WTC11 (cell line): ENCODE results near the gene SSTR1. TPM values are rescaled to one million over a fixed set of nuclear protein-coding genes. Genes with fewer than 3 reads are reported as not detected.

Experiments used
- ATAC-seq: fragments of 200-7000 bp; cut with Tn5 transposase; 2 replicates; pipeline ENCODE4 v1.10.0; 2021; ENCODE audit warnings: mild to moderate bottlenecking, moderate library complexity
- CTCF ChIA-PET: fragments of 300-600 bp; sonication (Branson Sonifier 250); formaldehyde crosslinking; loops from one replicate; lab custom pipeline; 2021; ENCODE audit warnings: antibody characterized with exemption; lab: Charles Lee
- POLR2A ChIA-PET: fragments of 350-600 bp; sonication (Branson Sonifier 250); formaldehyde crosslinking; loops from one replicate; lab custom pipeline; 2021; ENCODE audit warnings: antibody characterized with exemption; lab: Charles Lee
- DNase-seq: peaks from one replicate; pipeline ENCODE4 v3.0.0; 2021; ENCODE audit warnings: low spot score
- H3K27ac Mint-ChIP-seq: 2 replicates; pipeline ENCODE4 v1.8.0; 2021; ENCODE audit warnings: mixed read lengths
- H3K27me3 Mint-ChIP-seq: 2 replicates; pipeline ENCODE4 v1.8.0; 2021; ENCODE audit warnings: low read depth, mild to moderate bottlenecking, moderate library complexity, mixed read lengths
- H3K36me3 Mint-ChIP-seq: 2 replicates; pipeline ENCODE4 v1.8.0; 2021; ENCODE audit warnings: mixed read lengths
- H3K4me1 Mint-ChIP-seq: 2 replicates; pipeline ENCODE4 v1.8.0; 2022; ENCODE audit warnings: mixed read lengths
- H3K4me3 Mint-ChIP-seq: 2 replicates; pipeline ENCODE4 v1.8.0; 2021; ENCODE audit warnings: mild to moderate bottlenecking, moderate library complexity, mixed read lengths
- H3K9me3 Mint-ChIP-seq: 2 replicates; pipeline ENCODE4 v1.8.0; 2021; ENCODE audit warnings: mixed read lengths
- AR ChIP-seq: fragments of 250-450 bp; sonication (Bioruptor Pico); IDR thresholded peaks from 2 replicates; pipeline ENCODE4 v1.9.0; 2021; ENCODE audit warnings: mild to moderate bottlenecking
- E2F4 ChIP-seq: sonication (generic); formaldehyde crosslinking; IDR thresholded peaks from 2 replicates; pipeline ENCODE4 v1.8.1; 2022; ENCODE audit warnings: low read depth, mild to moderate bottlenecking, moderate library complexity, missing genetic modification reagents, borderline replicate concordance
- EMX1 ChIP-seq: fragments of 250-450 bp; sonication (Bioruptor Pico); IDR thresholded peaks from 2 replicates; pipeline ENCODE4 v1.8.0; 2021; ENCODE audit warnings: mild to moderate bottlenecking
- ERG ChIP-seq: fragments of 250-450 bp; sonication (Bioruptor Pico); IDR thresholded peaks from 2 replicates; pipeline ENCODE4 v1.8.0; 2021; ENCODE audit warnings: mild to moderate bottlenecking
- NFATC4 ChIP-seq: fragments of 250-450 bp; sonication (Bioruptor Pico); IDR thresholded peaks from 2 replicates; pipeline ENCODE4 v1.9.0; 2021; ENCODE audit warnings: mild to moderate bottlenecking
- SMAD4 ChIP-seq: sonication (generic); formaldehyde crosslinking; IDR thresholded peaks from 2 replicates; pipeline ENCODE4 v1.8.0; 2022; ENCODE audit warnings: mild to moderate bottlenecking, missing genetic modification reagents
- ZMAT4 ChIP-seq: fragments of 250-450 bp; sonication (Bioruptor Pico); IDR thresholded peaks from 2 replicates; pipeline ENCODE4 v1.9.0; 2021; ENCODE audit warnings: mild to moderate bottlenecking
- ZNF317 ChIP-seq: sonication (generic); formaldehyde crosslinking; IDR thresholded peaks from 2 replicates; pipeline ENCODE4 v1.8.1; 2023; ENCODE audit warnings: low read depth, mild to moderate bottlenecking, moderate library complexity, missing genetic modification reagents, borderline replicate concordance
- ZNF416 ChIP-seq: fragments of 250-450 bp; sonication (Bioruptor Pico); IDR thresholded peaks from 2 replicates; pipeline ENCODE4 v1.9.0; 2021; ENCODE audit warnings: mild to moderate bottlenecking, inconsistent platforms
- ZNF425 ChIP-seq: fragments of 250-450 bp; sonication (Bioruptor Pico); conservative IDR thresholded peaks from 2 replicates; pipeline ENCODE4 v1.9.0; 2021; ENCODE audit warnings: mild to moderate bottlenecking
- ZNF532 ChIP-seq: fragments of 250-450 bp; sonication (Bioruptor Pico); IDR thresholded peaks from 2 replicates; pipeline ENCODE4 v1.9.0; 2021; ENCODE audit warnings: mild to moderate bottlenecking, borderline replicate concordance
- ZNF671 ChIP-seq: fragments of 250-450 bp; sonication (Bioruptor Pico); IDR thresholded peaks from 2 replicates; pipeline ENCODE4 v1.8.0; 2021; ENCODE audit warnings: mild to moderate bottlenecking
- total RNA-seq: library from RNA; stranded (reverse); gene quantifications from 3 replicates; pipeline ENCODE4 v1.2.3, GENCODE V29; 2021

The SSTR1 gene
- total RNA-seq, 1 experiment from 2014 or later: 1.7 TPM

- TF ChIP-seq ZNF532: peak; percentile 95
- peak; percentile 83; the same call in 1 of the 2 replicates for TF ChIP-seq EMX1 (CRISPR knock-in tag)
- peak; percentile 94 for TF ChIP-seq NFATC4 (CRISPR knock-in tag)
- TF ChIP-seq ZMAT4 (CRISPR knock-in tag): peak; percentile 91
- TF ChIP-seq ZNF425: peak; percentile 93
- peak; percentile 91 for TF ChIP-seq ERG
- TF ChIP-seq ZNF317 (CRISPR knock-in tag): no peak
- TF ChIP-seq E2F4 (CRISPR knock-in tag): no peak
Observed at GRCh38 chr14:38205949-38206665, 1.6 kb upstream of the SSTR1 start (continued).

GRCh38 chr14:38206689-38207376 lies 871 bp upstream of the SSTR1 start:
- ChIA-PET CTCF (interaction anchor here (0.5 to 1.4 kb wide), 3 partner anchors 49 to 498 kb away, joined by 3 to 8 read pairs (median 3); partner anchors contain the start of gene CLEC14A), POLR2A (interaction anchor here (0.5 to 1.1 kb wide), 2 partner anchors 48 to 128 kb away, joined by 3 read pairs; no protein-coding TSS in a partner anchor)
- Mint-ChIP-seq H3K27me3 (peaks cover 76% of the 10 kb centered on the region), H3K4me3 (0 out of 2 replicates have a peak overlapping the region, but pooled peaks have one; percentile 67), H3K4me1 (peaks cover 48% of the 10 kb centered on the region), H3K36me3 (peaks cover 2% of the 10 kb centered on the region; the same call in 1 of the 2 replicates), H3K9me3 (peaks cover 7% of the 10 kb centered on the region), H3K27ac (no peak overlapping the region)
- no peak for ATAC-seq
- DNase-seq: no peak
- TF ChIP-seq ZNF416 (CRISPR knock-in tag): peak; percentile 54; the same call in 1 of the 2 replicates
- no peak for TF ChIP-seq ERG
- 0 out of 2 replicates have a peak, but pooled peaks have one; percentile 57 for TF ChIP-seq ZNF671
- peak; percentile 85 for TF ChIP-seq ZNF425
- TF ChIP-seq SMAD4: no peak
- peak; percentile 9; the same call in 1 of the 2 replicates for TF ChIP-seq ZMAT4 (CRISPR knock-in tag)
- peak; percentile 81 for TF ChIP-seq AR
